HFF-Myc (cell line): Measurements from ENCODE around the gene PRDM15.

ENCODE experiments used
- DNase-seq: peaks from one replicate; pipeline ENCODE4 v3.0.0-alpha.2; 2011; ENCODE audit warnings: low read depth; ENCODE audit errors: extremely low read depth
- H3K4me3 ChIP-seq: replicated peaks from 2 replicates; pipeline ENCODE4 v1.5.1; 2011; ENCODE audit warnings: low read depth, mild to moderate bottlenecking, control low read depth, low read length
- TF ChIP-seq, protein P1 (sequence below): IDR thresholded peaks from 2 replicates; pipeline ENCODE4 v1.5.1; 2012; ENCODE audit warnings: mild to moderate bottlenecking, low read depth, low read length, control low read depth; ENCODE audit errors: missing control alignments

Gene PRDM15

GRCh38 chr21:41873426-41873825, 5.7 kb downstream of the PRDM15 start:
- no peak overlapping the region for H3K4me3 ChIP-seq
- TF ChIP-seq, protein P1, sequence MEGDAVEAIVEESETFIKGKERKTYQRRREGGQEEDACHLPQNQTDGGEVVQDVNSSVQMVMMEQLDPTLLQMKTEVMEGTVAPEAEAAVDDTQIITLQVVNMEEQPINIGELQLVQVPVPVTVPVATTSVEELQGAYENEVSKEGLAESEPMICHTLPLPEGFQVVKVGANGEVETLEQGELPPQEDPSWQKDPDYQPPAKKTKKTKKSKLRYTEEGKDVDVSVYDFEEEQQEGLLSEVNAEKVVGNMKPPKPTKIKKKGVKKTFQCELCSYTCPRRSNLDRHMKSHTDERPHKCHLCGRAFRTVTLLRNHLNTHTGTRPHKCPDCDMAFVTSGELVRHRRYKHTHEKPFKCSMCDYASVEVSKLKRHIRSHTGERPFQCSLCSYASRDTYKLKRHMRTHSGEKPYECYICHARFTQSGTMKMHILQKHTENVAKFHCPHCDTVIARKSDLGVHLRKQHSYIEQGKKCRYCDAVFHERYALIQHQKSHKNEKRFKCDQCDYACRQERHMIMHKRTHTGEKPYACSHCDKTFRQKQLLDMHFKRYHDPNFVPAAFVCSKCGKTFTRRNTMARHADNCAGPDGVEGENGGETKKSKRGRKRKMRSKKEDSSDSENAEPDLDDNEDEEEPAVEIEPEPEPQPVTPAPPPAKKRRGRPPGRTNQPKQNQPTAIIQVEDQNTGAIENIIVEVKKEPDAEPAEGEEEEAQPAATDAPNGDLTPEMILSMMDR: no peak
- DNase-seq: no peak

DNA sequence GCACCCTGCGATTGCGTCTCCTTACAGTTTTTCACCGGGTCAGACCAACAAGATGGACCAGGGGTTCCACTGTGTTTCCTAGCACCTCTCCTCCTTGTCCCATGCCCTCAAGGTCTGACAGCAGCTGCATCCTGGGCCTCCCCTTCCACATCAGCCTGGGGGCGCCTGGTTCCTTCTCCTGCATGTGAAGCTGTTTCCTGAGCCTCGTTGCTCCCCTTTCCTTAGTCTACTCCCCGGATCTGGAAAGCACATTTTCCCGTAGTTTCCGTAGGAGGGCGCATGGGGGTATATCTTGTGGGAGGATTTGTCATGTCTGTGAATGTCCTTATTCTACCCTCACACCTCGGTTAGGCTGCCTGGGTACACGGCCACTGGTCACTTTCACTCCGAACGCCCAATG, 6.1 kb downstream of the PRDM15 start:
- TF ChIP-seq, protein P1: no peak
- no peak for DNase-seq
- H3K4me3 ChIP-seq: no peak overlapping the region

GRCh38 chr21:41871293-41872030, 7.7 kb downstream of the PRDM15 start:
- no peak overlapping the region for H3K4me3 ChIP-seq
- TF ChIP-seq, protein P1: no peak
- DNase-seq: no peak

DNA sequence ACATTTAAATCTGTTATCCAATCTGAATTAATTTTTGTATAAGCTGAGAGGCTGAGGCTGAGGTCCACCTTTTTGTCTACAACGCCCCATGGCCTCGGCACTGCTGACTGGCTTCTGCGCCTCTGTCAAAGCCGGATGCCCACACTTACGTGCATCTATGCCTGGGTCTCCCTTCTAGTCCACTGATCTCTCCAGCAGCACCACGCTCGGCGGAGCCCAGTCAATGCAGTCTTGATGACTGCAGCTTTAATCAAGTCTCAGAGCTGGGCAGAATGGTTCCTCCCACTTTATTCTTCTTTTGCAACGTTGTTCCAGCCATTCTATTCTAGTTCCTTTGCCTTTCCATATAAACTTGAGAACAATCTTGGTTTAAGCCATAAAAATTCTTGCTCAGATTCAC, 9.4 kb downstream of the PRDM15 start:
- no peak for DNase-seq
- H3K4me3 ChIP-seq: no peak overlapping the region
- TF ChIP-seq, protein P1: no peak

GRCh38 chr21:41868062-41868710, 11.0 kb downstream of the PRDM15 start:
- DNase-seq: peak; percentile 63
- H3K4me3 ChIP-seq: no peak overlapping the region
- TF ChIP-seq, protein P1: no peak

- DNase-seq: no peak
- TF ChIP-seq, protein P1: no peak
- no peak overlapping the region for H3K4me3 ChIP-seq
These were observed 11.8 kb downstream of the PRDM15 start for GRCh38 chr21:41867313-41867712.

GRCh38 chr21:41866274-41866809, 12.8 kb downstream of the PRDM15 start:
- H3K4me3 ChIP-seq: no peak overlapping the region
- no peak for DNase-seq
- TF ChIP-seq, protein P1: no peak
